PC-3 (cell line): Measurements from ENCODE around the gene HDAC9. TPM values are rescaled to one million over a fixed set of nuclear protein-coding genes. Genes with fewer than 3 reads are reported as not detected.

ENCODE experiments used
- ATAC-seq: fragments of 200-7000 bp; cut with Tn5 transposase; 2 replicates; pipeline ENCODE4 v1.9.1; 2020; ENCODE audit warnings: mild to moderate bottlenecking, moderate library complexity
- BruUV-seq: library from RNA; stranded (reverse); fragments of 400-500 nt; replicated peaks from 2 replicates; lab custom pipeline; 2021; lab: Mats Ljungman, UMichigan
- CTCF ChIA-PET: fragments of 300-600 bp; sonication (Branson Sonifier 250); formaldehyde crosslinking; loops from one replicate; lab custom pipeline; 2022; ENCODE audit warnings: antibody characterized with exemption; lab: Charles Lee
- POLR2A ChIA-PET: fragments of 300-600 bp; sonication (Branson Sonifier 250); formaldehyde crosslinking; loops from one replicate; lab custom pipeline; 2022; ENCODE audit warnings: antibody characterized with exemption; ENCODE audit not compliant: unreplicated experiment; lab: Charles Lee
- DNase-seq: peaks from one replicate; pipeline ENCODE4 v3.0.0-alpha.2; 2015
- H2AFZ ChIP-seq: fragments of 300-600 bp; sonication (generic); 2 replicates; pipeline ENCODE4 v1.6.0; 2016; ENCODE audit warnings: antibody characterized with exemption, low read length
- H3F3A ChIP-seq: fragments of 300-600 bp; sonication (generic); one replicate; pipeline ENCODE4 v1.6.0; 2017; ENCODE audit warnings: antibody characterized with exemption, low read length, control low read depth, mild to moderate bottlenecking; ENCODE audit not compliant: unreplicated experiment
- H3K27ac ChIP-seq: fragments of 300-600 bp; sonication (generic); 2 replicates; pipeline ENCODE4 v1.5.1; 2016; ENCODE audit warnings: mild to moderate bottlenecking, low read length
- H3K27me3 ChIP-seq: fragments of 300-600 bp; sonication (generic); 2 replicates; pipeline ENCODE4 v1.6.1; 2016; ENCODE audit warnings: low read length, mixed read lengths
- H3K36me3 ChIP-seq: fragments of 300-600 bp; sonication (generic); 2 replicates; pipeline ENCODE4 v1.6.1; 2016; ENCODE audit warnings: low read depth, mixed run types, low read length, mixed read lengths
- H3K4me1 ChIP-seq: fragments of 300-600 bp; sonication (generic); 2 replicates; pipeline ENCODE4 v1.5.1; 2016; ENCODE audit warnings: low read length; ENCODE audit not compliant: insufficient read depth
- H3K4me2 ChIP-seq: fragments of 300-600 bp; sonication (generic); 2 replicates; pipeline ENCODE4 v1.6.0; 2016; ENCODE audit warnings: low read length
- H3K4me3 ChIP-seq: fragments of 300-600 bp; sonication (generic); 2 replicates; pipeline ENCODE4 v1.5.1; 2016; ENCODE audit warnings: mild to moderate bottlenecking, low read length, mixed read lengths
- H3K79me2 ChIP-seq: fragments of 300-600 bp; sonication (generic); 2 replicates; pipeline ENCODE4 v1.6.1; 2017; ENCODE audit warnings: low read length, mixed read lengths
- H3K9ac ChIP-seq: fragments of 300-600 bp; sonication (generic); 2 replicates; pipeline ENCODE4 v1.6.0; 2016; ENCODE audit warnings: mild to moderate bottlenecking, low read length
- H3K9me2 ChIP-seq: fragments of 300-600 bp; sonication (generic); replicated peaks from 2 replicates; pipeline ENCODE4 v1.6.1; 2016; ENCODE audit warnings: mixed run types, low read length, mixed read lengths
- H3K9me3 ChIP-seq: fragments of 300-600 bp; sonication (generic); 2 replicates; pipeline ENCODE4 v1.6.1; 2016; ENCODE audit warnings: low read length, mixed read lengths
- H4K20me1 ChIP-seq: fragments of 300-600 bp; sonication (generic); 2 replicates; pipeline ENCODE4 v1.6.1; 2016; ENCODE audit warnings: low read length, mixed read lengths
- CTCF ChIP-seq: fragments of 300-600 bp; sonication (generic); conservative IDR thresholded peaks from 2 replicates; pipeline ENCODE4 v1.5.1; 2017; ENCODE audit warnings: antibody characterized with exemption, low read depth, mild to moderate bottlenecking, low read length
- EZH2 ChIP-seq: fragments of 300-600 bp; sonication (generic); IDR thresholded peaks from one replicate; pipeline ENCODE4 v1.6.1; 2017; ENCODE audit warnings: antibody characterized with exemption, mild to moderate bottlenecking, low read length; ENCODE audit not compliant: unreplicated experiment
- EZH2phosphoT487 ChIP-seq: fragments of 300-600 bp; sonication (generic); IDR thresholded peaks from 2 replicates; pipeline ENCODE4 v1.6.1; 2018; ENCODE audit warnings: mild to moderate bottlenecking, antibody characterized with exemption, low read length, borderline replicate concordance
- intact Hi-C: fragments of 100-400 bp; cut with micrococcal nuclease; formaldehyde crosslinking; loops from 2 replicates; pipeline ENCODE4 v1.9.0; 2023
- total RNA-seq: library from RNA; depleted of rRNA; stranded (reverse); fragments of >200 nt; gene quantifications from 2 replicates; pipeline ENCODE4 v1.2.3, GENCODE V29; 2014

Gene HDAC9
- total RNA-seq, 1 experiment from 2014 or later: 7.8 TPM

DNA sequence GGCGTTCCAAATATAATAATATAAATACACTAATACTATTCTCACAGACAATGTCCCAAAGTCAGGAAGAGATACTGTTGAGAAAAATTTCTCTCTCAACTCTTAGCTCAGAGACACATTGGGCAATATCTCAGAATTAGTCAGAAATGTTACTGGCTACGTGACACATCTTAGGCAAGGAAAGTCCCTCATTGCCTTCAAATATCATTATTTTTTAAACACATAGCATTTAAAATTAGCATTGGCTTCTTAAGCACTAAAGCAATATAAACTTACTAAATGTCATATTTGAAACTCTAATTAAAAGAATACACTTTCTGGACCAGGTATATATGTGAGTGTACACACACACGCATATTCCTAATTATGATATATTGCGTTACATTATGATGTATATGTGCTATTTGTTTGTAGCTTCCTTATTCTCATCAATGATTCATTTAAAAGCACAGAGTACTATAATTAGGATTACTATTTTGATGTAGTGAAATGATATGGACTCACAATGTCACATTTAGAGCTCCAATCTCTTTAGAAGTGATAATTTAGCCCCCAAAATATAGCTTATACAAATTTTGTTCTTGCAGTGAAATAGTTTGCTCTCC is 366.1 kb downstream of the HDAC9 start:
- BruUV-seq: no TSS peak
- no peak for TF ChIP-seq EZH2
- no peak overlapping the region for H3K27ac ChIP-seq
- H2AFZ ChIP-seq: no peak overlapping the region
- ChIA-PET CTCF (no interaction called here), POLR2A (interaction anchor here (0.7 kb wide), 1 partner anchor 88 kb away, joined by 5 read pairs; no protein-coding TSS in a partner anchor)
- H3K4me2 ChIP-seq: no peak overlapping the region
- no peak overlapping the region for H3K9ac ChIP-seq
- no peaks in the 10 kb centered on the region for H3F3A ChIP-seq
- H3K27me3 ChIP-seq: no peaks in the 10 kb centered on the region
- no peaks in the 10 kb centered on the region for H3K79me2 ChIP-seq
- no peaks in the 10 kb centered on the region for H3K9me2 ChIP-seq
- no peaks in the 10 kb centered on the region for H4K20me1 ChIP-seq
- ATAC-seq (no peak), DNase-seq (peak; percentile 5)
- H3K4me3 ChIP-seq: no peak overlapping the region
- no peaks in the 10 kb centered on the region for H3K9me3 ChIP-seq
- H3K36me3 ChIP-seq: no peaks in the 10 kb centered on the region
- intact Hi-C loops: no loop called here
- peaks cover 7% of the 10 kb centered on the region for H3K4me1 ChIP-seq

DNA sequence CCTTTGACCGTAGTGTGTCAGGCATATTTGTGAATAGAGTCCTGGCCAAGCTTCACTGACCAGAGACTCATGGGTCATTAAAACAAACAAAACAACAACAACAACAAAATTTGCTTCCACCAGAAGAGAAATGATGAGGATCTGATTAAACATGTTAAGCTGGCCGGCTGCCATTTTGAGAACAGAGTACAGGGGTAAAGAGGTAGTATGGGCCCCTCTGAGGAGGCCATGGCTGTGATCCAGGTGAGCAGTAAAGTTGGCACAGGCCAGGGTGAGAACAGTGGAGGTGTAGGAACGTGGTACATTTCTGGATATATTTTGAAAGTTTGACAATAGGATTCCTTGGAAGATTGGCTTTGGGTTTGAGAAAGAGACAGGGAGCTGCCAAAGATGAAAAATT is 369.4 kb downstream of the HDAC9 start:
- Histone ChIP-seq H4K20me1 (no peaks in the 10 kb centered on the region), H2AFZ (no peak overlapping the region), H3K9me2 (no peaks in the 10 kb centered on the region), H3K9me3 (no peaks in the 10 kb centered on the region), H3K79me2 (no peaks in the 10 kb centered on the region), H3K4me2 (no peak overlapping the region), H3K4me3 (no peak overlapping the region), H3K9ac (no peak overlapping the region), H3F3A (peaks cover 4% of the 10 kb centered on the region), H3K27me3 (no peaks in the 10 kb centered on the region), H3K27ac (no peak overlapping the region), H3K4me1 (peaks cover 16% of the 10 kb centered on the region), H3K36me3 (no peaks in the 10 kb centered on the region)
- CTCF ChIA-PET: no interaction called here
- TF ChIP-seq EZH2phosphoT487 (no peak), CTCF (no peak), EZH2 (no peak)
- ATAC-seq: no peak
- no TSS peak for BruUV-seq
- no peak for DNase-seq
- POLR2A ChIA-PET: no interaction called here
- intact Hi-C loops: no loop called here

- intact Hi-C loops: no loop called here
- Histone ChIP-seq H3K9me2 (no peaks in the 10 kb centered on the region), H3K4me3 (no peak overlapping the region), H3K27me3 (no peaks in the 10 kb centered on the region), H3K36me3 (no peaks in the 10 kb centered on the region), H3F3A (peaks cover 4% of the 10 kb centered on the region), H3K9me3 (no peaks in the 10 kb centered on the region), H3K4me2 (peak overlapping the region; percentile 38), H4K20me1 (no peaks in the 10 kb centered on the region), H2AFZ (no peak overlapping the region), H3K27ac (peak overlapping the region; percentile 74), H3K4me1 (peaks cover 16% of the 10 kb centered on the region), H3K9ac (peak overlapping the region; percentile 6; the same call in 1 of the 2 replicates), H3K79me2 (no peaks in the 10 kb centered on the region)
- ATAC-seq: peak; percentile 100
- POLR2A ChIA-PET: no interaction called here
- CTCF ChIA-PET: no interaction called here
- BruUV-seq: no TSS peak
- DNase-seq: peak; percentile 93
- TF ChIP-seq CTCF (no peak), EZH2 (no peak), EZH2phosphoT487 (no peak)
Measured at GRCh38 chr7:18866359-18867036, 370.9 kb downstream of the HDAC9 start.
